ENCODE data around the gene DIP2A.

DIP2A gene

DNA sequence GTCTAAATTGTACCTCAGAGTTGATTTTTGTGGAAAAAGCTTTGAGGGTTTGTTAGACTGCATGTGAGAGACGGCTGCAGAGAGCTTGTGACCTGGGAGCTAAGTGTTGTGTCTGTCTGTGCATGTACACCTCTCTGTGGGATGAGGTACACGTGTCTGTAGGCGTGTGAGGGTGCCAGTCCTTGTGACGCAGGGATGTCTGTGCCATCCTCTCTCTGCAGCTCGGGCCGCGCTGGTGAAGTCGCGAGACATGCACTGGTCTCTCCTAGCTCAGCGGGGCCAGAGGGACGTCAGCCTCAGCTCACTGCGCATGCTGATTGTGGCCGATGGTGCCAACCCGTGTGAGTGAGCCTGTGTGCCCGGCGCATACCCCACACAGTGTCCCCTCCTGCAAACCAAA is 79.6 kb downstream of the DIP2A start:
- no peak for ATAC-seq

DNA sequence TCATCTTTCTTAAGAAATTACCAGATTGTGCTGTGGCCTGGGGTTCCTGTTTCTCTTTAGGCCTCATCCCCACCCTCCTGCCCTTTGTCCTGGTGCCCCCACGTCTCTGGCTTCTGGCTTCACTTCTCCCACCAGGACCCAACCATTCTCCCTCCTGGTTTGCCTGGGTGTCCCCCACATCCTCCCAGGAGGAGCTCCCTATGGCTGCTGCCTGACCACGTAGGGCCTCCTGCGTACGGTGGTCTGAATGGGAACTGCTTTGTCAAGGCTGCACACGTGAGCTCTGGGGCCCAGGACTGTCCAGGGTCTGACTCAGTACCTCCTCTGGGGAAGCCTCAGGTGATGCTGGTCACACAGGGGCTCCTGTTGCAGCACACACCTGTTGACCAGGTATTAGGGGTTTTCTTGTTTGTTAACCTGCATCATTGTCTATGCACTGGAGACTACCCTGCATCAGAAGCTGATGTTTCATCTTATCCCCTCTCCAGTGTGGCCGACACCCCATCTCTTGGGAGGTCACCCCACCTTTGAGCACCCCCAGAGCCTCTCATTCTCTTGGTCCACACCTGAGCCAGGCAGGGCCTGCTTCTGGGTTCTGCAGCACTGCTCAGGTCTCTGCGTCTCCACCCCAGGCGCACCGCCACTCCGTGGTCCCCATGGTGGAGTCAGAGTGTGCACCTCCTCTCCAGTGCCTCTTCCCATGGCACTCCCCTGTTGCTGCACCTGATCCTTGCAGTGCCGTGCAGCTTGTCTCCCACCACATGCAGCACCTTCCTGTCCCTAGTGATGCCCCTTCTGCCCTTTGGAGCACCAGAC is 80.4 kb downstream of the DIP2A start:
- no peak for ATAC-seq

DNA sequence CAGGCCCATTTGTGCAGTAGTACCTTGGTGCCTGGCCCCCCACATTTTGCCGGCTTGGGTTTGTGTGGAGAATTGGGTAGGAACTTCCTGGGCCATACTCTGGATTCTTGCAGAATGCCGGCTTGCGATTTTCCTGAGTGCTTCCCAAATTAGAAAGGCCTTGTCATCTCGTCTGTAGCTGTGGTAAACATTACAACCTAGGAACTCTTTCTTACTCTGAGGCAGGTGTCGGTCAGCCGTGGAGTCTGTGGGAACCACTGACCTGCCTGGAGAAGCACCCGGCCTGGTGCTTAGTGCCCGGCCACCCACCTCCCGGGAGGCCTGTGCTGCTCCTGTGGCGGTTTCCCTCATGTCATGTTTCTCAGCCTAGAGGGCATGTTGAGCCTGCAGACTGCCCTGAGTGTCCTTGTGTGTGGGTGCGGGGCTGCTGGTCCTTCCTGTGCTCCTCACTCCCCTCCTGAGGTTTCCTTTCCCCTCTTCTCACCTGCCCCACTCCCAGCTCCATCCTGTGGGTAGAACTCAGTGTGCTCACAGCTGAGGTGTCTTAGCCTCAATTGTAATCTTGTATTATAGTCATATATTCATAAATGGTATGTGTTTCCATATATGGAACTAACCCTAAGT is 81.5 kb downstream of the DIP2A start:
- ATAC-seq = peak in 1 of 2 donors; percentile 36

DNA sequence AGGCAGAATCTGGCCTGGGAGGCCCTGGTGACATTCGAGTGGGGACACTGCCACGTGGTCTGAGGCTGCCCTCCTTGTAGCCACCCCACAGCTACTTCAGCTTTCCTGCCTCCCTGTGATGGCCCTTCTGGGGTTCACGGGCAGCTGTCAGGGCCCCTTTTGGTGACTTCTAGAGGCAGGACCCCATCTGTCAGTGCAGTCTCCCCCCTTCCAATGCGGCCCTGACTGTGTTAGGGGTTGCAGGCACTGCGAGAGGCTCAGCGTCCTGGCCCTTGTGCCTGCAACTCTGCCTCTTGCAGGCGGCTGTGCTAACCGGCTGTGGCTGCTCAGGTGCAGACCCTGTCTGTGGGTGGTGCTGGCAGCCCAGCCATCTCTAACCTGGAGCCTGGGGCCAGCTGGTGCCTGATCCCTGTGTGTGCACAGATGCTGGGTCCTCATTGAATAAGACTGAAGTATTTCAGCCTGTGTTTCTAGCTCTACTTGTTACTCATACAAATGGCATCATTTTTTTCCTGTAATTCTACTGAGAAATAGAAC is 84.0 kb downstream of the DIP2A start:
- no peak for ATAC-seq

DNA sequence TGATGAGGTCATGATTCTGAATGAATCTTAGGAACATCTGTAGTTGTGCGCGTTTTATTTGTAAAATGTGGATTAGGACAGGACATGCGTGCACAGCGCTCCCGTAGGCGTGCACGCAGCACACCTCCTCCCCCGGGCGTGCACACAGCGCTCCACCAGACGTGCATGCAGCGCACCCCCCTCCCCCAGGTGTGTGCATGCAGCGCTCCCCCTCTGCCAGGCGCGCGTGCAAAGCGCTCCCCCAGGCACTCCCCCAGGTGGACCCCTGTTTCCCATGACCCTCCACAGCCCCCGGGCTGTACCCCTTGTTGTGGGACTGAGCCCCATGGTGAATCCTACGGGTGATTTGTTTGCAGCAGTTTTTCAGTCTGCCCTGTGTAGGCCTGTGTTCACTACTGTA is 84.6 kb downstream of the DIP2A start:
- no peak for ATAC-seq

DNA sequence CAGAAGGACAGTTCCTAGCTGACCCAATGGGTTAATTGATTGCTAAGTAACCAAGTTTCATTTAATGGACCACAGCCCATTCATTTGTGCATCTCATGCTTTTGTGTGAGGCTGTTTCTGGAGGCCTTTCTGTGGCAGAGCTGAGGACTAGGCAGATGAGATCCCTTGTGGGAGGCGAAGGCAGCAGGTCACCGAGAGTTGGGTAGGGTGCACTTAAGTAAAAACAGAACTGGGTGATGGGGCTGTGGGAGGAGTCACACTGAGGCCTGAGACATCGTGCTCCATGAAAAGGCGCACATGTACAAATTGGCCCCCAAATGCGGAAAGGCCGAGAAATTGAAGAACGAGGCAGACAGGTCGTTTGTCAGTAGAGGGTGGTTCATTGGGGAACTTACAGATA is 85.3 kb downstream of the DIP2A start:
- no peak for ATAC-seq

DNA sequence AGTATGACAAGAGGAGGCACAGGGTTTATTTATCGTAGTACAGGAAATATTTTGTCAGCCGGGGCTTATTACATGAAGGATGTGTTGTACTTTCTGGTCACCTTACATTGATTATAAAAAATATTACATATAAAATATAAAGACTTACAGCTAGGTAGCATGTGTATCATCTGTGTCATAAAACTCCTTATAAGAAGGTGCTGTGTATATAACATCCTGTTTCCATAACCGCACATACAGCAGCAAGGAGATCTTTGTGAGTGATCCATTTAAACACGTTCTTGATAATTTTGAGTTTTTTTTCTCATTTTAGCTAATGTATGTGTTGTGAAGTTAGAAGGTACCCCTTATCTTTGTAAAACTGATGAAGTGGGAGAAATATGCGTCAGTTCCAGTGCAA is 86.1 kb downstream of the DIP2A start:
- ATAC-seq = no peak

DNA sequence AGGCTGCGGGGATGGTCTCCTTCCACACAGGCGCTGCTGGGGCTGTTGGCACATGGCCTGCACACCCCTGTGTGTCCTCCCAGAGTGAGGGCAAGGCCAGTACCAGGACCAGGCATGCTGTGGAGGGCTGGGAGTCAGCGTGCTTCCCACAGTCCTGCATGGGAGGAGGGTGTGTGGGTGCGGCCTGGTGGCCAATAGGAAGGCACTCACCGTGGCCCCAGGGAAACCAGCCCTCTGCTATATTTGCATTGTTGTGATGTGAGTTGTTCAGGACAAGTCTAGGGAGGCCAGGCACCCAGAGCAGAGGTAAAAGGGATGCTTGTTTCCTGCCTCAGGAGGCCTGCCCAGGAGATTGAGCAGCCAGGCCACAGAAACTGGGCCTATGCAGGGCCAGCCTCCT is 86.7 kb downstream of the DIP2A start:
- ATAC-seq = no peak

DNA sequence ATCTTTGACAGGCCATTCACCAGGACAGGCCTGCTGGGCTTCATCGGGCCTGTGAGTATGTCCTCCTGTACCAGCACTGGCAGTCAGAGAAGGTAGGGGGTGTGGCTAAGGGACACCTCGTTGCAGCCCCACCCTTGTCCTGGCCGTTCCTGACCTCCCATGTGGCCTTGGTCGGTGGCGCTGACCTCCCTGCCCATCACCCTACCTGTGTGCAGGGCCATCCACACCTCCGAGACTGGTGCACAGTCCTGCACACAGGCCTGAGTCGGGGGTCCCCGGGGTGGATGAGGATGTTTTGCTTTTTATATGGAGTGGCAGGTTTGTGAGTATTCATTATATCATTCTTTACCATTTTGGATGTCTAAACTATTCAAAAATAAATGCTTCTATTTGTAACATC is 87.2 kb downstream of the DIP2A start:
- ATAC-seq = no peak

DNA sequence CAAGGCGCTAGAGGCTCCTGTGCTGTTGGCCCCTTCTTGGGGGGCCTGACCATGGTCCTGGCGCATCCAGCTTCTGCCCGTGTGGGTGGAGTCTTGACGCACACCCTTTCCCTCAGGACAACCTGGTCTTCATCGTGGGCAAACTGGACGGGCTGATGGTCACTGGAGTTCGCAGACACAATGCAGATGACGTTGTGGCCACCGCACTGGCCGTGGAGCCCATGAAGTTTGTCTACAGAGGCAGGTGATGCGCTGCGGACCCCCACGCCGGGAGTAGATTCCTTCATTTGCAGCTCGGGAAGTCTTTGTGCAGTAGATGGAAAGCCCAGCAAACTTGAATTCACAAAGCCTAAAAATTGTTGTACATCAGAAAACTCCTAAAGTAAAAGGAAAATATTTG is 88.1 kb downstream of the DIP2A start:
- ATAC-seq = no peak

DNA sequence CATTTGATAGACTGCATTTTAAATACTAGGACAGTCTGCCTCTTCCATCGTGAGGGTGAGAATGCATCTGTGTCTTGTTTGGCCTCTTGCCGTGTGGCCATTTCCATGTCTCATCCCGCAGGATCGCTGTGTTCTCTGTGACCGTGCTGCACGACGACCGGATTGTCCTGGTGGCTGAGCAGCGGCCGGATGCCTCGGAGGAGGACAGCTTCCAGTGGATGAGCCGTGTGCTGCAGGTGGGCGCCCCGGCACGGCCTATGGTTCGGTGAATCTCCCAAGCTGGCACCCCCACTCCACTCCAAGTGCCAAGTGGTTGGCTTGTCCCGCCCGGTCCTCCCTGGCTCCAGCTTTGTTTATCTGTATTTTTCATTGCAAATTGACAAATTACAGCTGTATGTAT is 91.0 kb downstream of the DIP2A start:
- ATAC-seq = no peak

DNA sequence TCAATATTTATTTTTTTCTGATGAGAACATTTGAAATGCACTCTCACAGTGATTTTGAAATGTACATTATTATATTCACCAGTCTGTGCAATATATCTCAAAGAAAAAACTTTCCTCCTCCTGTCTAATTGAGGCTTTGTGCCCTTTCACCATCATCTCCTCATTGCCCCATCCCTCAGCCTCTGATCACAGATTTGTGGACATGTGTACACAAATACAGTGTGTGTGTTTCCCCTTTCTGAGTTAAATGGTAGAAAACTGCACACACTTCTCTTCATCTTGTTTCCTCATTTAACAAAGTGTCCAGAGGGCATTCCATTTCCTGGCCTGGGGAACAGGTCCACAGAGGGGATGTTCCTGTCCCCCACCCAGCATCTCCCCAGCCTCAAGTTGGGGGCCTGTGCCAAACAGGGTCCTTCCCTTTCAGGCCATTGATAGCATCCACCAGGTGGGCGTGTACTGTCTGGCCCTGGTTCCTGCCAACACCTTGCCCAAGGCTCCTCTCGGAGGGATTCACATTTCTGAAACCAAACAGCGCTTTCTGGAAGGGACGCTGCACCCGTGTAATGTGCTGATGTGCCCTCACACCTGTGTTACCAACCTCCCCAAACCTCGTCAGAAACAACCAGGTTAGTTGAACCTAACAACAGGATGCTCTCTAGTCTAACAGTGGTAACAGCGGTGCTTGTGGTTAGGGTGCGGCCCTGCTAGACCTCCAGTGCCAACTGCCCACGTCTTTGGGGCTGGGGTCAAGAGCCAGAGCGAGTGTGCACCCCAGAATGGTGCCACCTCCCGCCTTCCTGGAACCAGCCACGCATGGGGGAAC is 91.6 kb downstream of the DIP2A start:
- ATAC-seq = peak; percentile 15 to 50

DNA sequence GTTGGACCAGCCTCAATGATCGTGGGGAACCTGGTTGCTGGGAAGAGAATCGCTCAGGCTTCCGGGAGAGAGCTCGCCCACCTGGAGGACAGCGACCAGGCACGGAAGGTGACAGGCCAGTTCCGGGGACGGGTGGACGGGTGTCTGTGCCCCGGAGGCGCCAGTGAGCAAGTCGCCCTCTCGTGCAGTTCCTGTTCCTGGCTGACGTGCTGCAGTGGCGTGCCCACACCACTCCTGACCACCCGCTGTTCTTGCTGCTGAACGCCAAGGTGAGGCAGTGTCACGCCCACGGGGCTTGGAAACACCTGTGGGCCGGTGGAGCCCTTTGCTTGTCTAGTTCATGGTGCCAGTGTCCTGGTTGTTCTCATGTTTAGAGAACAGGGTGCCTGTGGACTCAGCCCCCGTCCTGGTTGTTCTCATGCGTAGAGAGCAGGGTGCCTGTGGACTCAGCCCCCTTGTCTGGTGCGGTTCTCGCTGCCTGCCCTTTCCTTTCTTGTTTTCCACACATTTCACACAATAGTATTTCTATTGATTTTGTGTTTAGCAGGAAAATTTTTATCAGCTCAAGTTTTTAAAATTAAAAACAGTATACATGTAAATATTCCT is 93.0 kb downstream of the DIP2A start:
- ATAC-seq = peak; percentile 75 to 80

DNA sequence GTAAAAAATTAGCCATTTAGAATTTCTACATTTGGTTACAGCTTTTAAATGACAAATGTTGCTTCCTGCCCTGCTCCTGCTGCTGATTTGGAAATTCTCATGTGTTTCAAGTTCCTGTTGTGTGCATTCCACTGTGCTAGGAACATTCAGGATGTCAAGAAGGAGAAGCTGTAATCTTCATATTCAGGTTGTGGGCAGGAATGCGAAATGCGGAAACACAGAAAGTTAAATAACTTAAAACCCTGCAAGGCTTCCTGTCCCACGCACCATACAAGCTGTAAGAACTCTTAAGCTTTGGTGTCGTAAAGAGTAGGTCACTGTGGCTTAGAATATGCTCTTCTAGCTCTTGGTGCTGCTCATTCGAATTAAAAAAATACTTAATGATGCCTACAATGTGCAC is 93.6 kb downstream of the DIP2A start:
- ATAC-seq = no peak

DNA sequence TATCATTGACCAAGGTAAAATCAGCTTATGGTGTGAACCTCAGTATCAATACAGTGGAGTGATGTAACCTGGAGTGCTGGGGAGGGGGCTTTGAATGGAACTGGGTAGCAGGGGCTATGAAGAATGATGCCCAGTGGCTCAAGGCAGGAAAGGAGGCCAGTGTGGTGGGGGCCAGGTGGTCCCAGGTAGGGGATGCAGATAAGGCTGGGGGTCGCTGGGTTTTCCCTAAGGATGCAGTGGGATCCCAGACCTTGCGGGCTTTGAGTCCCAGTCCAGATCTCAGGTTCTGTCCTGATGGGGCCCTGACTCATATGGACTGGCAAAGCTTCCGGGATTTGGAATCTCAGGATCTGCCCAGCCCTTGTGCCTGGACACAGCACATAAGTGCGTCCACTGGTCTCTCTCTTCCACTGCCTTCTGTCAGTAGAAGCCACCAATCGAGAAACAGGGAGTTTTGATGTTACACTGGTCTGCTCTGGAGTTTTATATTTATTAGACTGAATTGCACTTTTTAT is 94.2 kb downstream of the DIP2A start:
- ATAC-seq = no peak

DNA sequence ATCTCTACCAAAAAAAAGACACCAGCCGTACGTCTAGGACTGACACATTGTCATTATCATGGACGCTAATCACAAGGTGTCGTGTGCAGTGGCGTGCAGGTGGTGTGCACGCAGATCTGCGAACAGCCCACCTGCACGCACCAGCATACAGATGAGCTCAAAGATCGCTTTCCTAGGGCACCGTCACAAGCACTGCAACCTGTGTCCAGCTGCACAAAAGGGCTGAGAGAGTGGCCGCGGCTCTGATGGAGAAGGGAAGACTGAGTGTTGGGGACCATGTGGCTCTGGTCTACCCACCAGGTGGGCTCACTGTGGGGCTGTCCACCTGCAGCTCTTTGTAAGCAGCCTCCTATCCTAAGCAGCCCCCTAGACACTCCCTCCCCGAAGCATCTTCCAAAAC is 95.3 kb downstream of the DIP2A start:
- ATAC-seq = no peak

DNA sequence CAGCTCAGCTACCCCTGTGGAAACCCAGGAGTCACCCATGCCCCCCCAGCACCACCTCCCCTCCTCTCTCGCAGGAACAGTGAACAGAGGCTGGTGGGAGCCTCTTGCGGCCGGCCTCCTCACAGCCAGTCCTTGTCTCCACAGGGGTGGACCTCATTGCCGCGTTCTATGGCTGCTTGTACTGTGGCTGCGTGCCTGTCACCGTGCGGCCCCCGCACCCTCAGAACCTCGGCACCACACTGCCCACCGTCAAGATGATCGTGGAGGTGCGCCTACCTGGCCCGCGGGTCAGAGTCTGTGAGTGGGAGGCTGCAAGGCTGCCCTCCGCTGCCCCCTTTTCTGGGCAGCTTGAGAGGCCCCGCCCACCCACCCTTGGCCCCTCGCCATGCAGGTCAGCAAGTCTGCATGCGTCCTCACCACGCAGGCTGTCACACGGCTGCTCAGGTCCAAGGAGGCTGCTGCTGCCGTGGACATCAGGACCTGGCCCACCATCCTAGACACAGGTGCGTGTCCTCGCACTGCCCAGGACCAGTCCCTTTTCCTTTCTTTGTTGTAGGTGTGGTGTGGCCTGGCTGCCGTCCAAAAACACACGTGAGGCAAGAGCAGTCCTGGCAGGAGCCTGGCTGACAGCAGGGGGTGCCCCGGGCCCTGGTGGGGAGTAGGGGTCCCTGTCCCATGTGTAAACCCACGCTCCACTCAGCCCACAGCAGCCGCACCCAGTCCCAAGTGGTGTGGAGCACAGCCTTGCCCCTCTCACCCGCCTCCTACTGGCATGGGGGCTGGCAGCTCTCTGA is 95.9 kb downstream of the DIP2A start:
- ATAC-seq = no peak

DNA sequence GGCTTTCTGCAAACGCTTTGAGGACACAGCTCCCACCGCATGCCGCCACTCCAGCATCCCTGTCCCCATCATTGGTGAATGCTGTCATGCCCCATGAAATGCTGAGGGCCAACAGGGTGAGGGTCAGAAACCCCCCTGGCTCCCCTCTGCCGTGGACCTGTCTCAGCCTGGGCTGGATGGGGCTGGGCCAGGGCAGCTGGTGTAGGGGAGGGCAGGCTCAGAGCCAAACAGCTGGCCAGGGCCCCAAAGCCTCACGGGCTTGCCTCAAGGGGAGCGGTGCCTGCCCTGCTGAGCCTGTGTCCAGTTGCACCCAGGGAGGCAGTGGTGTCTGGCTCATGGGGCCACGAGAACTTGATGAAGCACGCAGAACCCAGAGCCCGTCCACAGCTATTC is 96.5 kb downstream of the DIP2A start:
- ATAC-seq = no peak

DNA sequence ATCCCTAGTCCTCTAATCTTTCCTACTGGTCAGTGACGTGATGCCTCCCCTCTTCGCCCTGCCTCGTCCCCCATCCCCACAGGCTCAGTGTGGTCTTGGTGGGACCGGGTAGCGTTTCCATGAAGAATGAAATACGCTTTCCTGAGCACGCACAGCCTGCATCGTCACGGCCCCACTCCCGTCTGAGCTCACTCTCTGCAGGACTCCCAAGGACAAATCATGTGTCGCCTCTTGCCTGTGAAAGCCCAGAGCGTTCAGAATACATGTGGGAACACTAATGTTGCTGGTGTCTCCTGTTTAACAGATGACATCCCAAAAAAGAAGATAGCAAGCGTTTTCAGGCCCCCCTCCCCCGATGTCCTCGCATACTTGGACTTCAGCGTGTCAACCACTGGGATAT is 97.0 kb downstream of the DIP2A start:
- no peak for ATAC-seq

DNA sequence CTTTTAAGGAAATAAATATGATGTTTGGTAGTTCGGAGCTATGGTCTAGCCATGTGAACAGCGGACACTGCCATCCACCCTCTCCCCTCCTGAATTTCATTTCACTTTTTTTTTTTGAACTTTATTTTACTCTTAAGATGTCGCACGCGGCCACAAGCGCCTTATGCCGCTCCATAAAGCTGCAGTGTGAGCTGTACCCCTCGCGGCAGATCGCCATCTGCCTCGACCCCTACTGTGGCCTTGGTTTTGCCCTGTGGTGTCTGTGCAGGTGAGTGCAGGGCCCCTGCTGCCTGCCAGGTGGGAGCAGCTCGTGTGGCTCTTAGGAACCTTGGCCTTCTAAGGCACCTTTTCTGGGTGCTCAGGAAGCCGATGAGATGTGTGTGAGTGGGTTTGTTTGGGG is 98.1 kb downstream of the DIP2A start:
- no peak for ATAC-seq

DNA sequence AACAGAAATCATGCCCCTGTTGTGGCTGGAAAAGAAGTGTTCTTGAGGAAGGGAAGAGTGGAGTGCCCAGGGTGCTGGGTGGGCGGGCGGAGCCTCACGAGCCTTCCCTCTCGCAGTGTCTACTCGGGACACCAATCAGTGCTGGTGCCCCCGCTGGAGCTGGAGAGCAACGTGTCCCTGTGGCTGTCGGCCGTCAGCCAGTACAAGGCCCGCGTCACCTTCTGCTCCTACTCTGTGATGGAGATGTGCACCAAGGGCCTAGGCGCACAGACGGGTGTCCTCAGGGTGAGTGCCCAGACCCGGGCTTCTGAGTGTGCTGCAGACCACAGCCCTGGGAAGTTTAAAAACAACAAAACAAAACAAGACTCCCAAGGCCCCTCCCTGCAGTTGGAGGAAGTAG is 98.8 kb downstream of the DIP2A start:
- ATAC-seq = no peak

DNA sequence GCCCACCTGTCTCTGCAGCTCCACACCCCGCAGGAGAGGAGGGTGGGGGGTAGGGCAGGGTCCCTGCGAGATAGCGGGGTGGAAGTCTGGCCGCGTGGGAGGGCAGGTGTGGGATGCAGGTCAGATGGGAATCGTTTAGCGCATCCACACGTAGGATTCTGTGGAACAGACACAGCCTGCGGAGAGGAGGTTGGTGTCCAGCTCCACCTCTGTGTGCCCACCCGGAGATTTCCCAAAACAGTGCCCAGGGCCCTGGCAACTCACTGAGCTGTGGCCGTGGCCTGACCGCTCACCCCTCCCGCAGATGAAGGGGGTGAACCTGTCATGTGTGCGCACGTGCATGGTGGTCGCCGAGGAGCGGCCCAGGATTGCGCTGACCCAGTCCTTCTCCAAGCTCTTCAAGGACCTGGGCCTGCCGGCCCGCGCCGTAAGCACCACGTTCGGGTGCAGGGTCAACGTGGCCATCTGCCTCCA is 99.3 kb downstream of the DIP2A start:
- no peak for ATAC-seq

All from activated CD4-positive, CD25-positive, alpha-beta regulatory T cell treated with anti-CD3 and anti-CD28 coated beads, Interleukin-2, amount 50 U/mL, for 24 hours (primary cell).